ENCODE measurements around the gene SMPD2. TPM values are rescaled to one million over a fixed set of nuclear protein-coding genes. Genes with fewer than 3 reads are reported as not detected.

Gene SMPD2
- total and polyA plus RNA-seq, 2 donors (not counting 1 experiment from before 2014, with no cell fraction given) = 35.7 to 43.9 TPM

DNA sequence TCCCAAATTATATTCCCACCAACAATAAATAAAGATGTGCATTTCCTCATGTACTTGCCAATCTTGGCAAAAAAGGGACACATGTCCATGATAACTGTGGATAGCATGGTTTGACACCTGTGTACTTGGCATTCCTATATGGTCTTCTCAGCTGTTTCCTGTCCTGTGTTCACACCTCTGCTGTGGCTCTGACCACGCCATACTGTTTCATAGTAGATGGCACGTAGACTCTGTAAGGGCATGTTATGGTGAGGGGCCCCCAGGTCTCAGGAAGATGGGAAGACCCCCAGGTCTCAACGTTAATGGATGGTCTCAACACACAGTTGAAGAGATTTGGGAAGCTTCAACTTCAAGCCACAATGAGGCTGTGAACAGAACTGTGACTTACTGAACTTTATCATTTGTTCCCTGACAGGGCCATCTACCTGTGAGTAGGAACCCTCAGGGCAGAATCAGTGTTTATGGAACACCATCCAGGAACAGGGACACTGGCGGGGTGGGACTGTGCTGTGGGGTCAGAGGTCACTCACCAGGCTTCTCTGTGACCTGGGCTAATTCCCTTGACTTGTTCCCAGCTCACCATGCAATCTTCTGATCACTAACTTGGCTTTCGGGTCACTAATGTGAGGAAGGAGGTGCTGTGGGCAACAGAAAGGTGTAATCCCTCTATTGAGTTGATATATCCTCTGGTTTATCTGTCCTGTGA, 30.7 kb downstream of the SMPD2 start:
- Histone ChIP-seq H3K4me2 (replicated peaks; ENCODE audit: low read depth, low read length, poor library complexity, severe bottlenecking) (peak overlapping the region; percentile 42), H3K27me3 (replicated peaks in 1 of 4; ENCODE audit: control extremely low read depth in 1 of 4, control insufficient read depth in 3 of 4, insufficient read depth in 4 of 4, low read length in 3 of 4) (no peaks in the 10 kb centered on the region), H3K36me3 (replicated peaks in 1 of 2; ENCODE audit: control extremely low read depth in 1 of 2, control insufficient read depth in 1 of 2, extremely low read depth in 1 of 2, insufficient read depth in 2 of 2, low read length in 1 of 2) (peaks cover 0 to 90% of the 10 kb centered on the region in 2 experiments), H2AFZ (ENCODE audit: insufficient read depth, low read depth, low read length, poor library complexity, severe bottlenecking) (no peak overlapping the region), H3K27ac (ENCODE audit: low read length in 2 of 2) (peak overlapping the region in 1 of 2 donors; percentile 3), H3K4me3 (ENCODE audit: control extremely low read depth in 1 of 5, extremely low read depth in 1 of 5, insufficient read depth in 1 of 5, low read depth in 2 of 5, low read length in 4 of 5) (no peak overlapping the region), H3K9ac (ENCODE audit: low read length) (peak overlapping the region; percentile 11), H3K79me2 (ENCODE audit: control insufficient read depth, insufficient read depth, low read length) (peaks cover 83% of the 10 kb centered on the region), H3K4me1 (ENCODE audit: control insufficient read depth in 2 of 2, insufficient read depth in 2 of 2, low read length in 2 of 2) (peaks cover 20% of the 10 kb centered on the region in 2 donors), H4K20me1 (ENCODE audit: control insufficient read depth, insufficient read depth, low read length, poor library complexity, severe bottlenecking) (peaks cover 53% of the 10 kb centered on the region), H3K9me3 (ENCODE audit: control extremely low read depth in 1 of 3, control insufficient read depth in 2 of 3, insufficient read depth in 1 of 3, low read length in 2 of 3) (no peaks in the 10 kb centered on the region)
- no peaks in the 10 kb centered on the region for H3K27me3 Mint-ChIP-seq
- H3K27ac Mint-ChIP-seq = peak overlapping the region; percentile 54
- no peak for TF ChIP-seq EZH2 (IDR thresholded peaks at IDR 0.05; ENCODE audit: borderline replicate concordance, insufficient read depth, low read depth, low read length, poor library complexity, severe bottlenecking)
- TF ChIP-seq, protein P1, sequence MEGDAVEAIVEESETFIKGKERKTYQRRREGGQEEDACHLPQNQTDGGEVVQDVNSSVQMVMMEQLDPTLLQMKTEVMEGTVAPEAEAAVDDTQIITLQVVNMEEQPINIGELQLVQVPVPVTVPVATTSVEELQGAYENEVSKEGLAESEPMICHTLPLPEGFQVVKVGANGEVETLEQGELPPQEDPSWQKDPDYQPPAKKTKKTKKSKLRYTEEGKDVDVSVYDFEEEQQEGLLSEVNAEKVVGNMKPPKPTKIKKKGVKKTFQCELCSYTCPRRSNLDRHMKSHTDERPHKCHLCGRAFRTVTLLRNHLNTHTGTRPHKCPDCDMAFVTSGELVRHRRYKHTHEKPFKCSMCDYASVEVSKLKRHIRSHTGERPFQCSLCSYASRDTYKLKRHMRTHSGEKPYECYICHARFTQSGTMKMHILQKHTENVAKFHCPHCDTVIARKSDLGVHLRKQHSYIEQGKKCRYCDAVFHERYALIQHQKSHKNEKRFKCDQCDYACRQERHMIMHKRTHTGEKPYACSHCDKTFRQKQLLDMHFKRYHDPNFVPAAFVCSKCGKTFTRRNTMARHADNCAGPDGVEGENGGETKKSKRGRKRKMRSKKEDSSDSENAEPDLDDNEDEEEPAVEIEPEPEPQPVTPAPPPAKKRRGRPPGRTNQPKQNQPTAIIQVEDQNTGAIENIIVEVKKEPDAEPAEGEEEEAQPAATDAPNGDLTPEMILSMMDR (IDR thresholded peaks at IDR 0.05) = no peak
- DNase-seq (no peak), ATAC-seq (ENCODE audit: low read depth) (no peak)
- WGBS (ENCODE audit: insufficient coverage) = 98% methylated on average over 4 of the region's 5 CpGs
- CTCF ChIA-PET = interaction anchor here (1.3 to 2.3 kb wide), 2 partner anchors 11 to 16 kb away, joined by 3 to 5 read pairs; partner anchors contain the start of gene MICAL1
- no peak overlapping the region for H3K4me3 Mint-ChIP-seq
- H3K4me1 Mint-ChIP-seq = peaks cover 53% of the 10 kb centered on the region
- no peaks in the 10 kb centered on the region for H3K9me3 Mint-ChIP-seq (ENCODE audit: insufficient read depth)
- POLR2A ChIA-PET = no interaction called here
- intact Hi-C loops (cut with micrococcal nuclease) = no loop called here
